HS-5 (cell line): ENCODE measurements around the gene BCKDHB.

Experiments used
- DNase-seq: peaks from one replicate; pipeline ENCODE4 v3.0.0-alpha.2; 2012; ENCODE audit warnings: low read depth

The BCKDHB gene

DNA sequence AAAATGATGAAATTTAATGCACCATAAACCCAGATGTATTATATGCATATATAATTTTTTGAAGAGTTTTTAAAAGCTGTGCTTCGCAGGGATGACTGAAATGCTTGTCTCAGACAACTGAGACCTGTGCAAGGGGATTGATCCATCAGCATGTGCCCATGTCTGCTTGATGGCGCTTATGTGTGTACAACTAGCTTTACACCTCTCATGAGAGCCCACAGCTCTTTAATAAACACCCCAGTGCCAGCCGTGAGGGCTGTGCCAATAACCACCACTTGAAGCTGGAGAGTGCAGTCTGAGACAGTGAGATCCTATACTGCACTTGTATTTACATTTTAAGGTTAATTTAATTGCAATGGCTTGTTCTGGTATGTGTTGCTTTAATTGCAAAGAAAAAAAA is 225.5 kb downstream of the BCKDHB start:
- no peak for DNase-seq

DNA sequence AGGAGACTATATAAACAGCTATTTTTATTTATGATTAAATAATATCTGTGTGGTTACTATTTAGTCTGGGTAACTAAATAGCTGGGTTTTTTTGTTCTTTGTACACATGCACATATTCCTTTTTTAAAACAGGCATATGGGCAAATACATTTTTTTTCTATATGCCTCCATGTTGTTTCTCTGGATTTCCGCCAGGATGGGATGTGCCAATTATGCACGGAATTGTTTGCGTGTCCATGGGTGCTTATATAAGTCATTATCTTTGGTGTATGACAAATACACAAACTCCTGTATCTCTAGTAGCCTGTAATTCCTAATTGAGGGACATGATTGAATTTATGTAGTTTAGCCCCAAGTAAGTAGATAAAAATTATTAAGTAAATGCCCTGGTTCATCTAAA is 226.9 kb downstream of the BCKDHB start:
- no peak for DNase-seq

DNA sequence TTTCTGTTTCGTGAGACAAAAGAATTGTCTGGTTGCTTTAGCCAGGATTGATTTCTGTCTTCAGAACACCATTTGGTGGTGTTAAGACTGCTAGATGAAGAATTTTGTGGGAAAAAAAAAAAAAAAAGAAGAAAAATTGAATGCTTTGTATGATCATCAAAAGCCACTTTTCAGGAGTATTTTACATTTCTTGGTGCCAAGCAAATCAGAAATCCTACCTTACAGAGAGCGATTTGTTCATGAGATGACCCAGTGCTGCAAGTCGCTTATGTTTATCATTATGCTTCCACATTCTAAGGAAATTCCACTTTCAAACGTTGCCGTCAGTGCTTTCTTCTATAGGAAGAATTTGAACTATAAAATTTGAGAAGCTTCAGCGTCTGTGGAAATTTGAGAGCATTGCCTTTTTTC is 228.7 kb downstream of the BCKDHB start:
- DNase-seq, result no peak

DNA sequence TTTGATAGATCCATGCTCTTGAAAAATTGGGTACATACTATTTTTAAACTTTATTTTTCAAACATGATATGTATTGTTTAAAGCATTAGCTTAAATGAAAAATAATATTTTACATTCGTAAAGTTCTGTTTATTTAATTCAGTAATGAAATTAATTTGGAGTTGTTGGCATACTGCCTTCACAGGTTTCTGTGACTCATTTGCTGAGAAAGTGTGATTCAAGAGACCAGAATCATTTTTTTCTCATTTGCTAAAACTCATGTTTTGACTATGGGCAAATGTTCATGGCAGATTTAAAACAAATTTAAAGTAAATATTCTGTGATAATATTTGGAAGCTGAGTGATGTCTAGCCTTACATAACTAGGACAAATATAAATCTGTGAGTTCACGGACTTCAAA is 230.4 kb downstream of the BCKDHB start:
- no peak for DNase-seq

DNA sequence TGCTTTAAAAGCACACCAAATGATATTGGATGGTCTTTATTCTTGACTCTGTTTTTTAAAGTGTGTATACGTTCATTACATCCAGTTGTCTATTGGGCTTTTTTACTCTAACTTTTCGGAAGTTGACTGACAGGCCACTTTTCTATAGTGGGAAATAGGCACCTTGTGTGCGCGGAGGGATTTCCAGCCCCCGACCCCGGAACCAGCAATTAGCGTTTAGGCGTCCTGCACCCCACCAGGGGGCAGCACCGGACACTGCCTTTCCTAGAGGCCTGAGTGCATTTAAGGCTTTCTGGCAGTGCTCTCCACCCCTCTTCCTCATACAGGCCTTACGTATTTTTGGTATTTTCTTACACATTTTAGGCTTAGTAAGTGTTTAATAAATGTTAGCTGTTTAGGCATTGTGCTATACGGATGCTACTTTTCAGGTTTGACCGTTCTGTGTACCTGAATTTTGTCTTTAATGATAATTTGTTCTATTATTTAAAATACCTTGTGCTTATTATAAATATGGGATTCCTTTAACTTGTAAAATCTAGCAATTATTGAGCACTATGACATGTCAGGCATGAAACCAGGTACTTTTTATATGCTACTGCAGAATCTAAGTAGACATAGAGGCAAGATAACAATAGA is 231.8 kb downstream of the BCKDHB start:
- DNase-seq, result no peak

DNA sequence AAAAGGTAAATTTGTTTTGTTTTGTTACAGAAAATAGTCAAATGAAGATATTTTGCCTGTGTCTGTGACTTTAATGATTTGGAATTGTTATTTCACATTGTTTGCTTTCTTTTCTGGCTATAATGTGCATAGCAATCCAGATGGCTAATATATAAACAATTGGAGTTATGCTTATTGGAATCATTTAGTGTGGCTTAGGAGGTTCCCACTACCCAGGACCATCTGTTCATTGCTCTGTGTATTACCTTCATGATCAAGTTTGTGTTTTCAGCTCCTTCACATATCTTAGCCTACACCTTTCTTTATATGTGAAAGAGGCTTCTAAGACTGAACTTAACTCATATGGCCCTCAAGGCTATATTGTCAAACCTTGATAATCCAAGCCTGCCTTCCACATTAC is 232.9 kb downstream of the BCKDHB start:
- no peak for DNase-seq

DNA sequence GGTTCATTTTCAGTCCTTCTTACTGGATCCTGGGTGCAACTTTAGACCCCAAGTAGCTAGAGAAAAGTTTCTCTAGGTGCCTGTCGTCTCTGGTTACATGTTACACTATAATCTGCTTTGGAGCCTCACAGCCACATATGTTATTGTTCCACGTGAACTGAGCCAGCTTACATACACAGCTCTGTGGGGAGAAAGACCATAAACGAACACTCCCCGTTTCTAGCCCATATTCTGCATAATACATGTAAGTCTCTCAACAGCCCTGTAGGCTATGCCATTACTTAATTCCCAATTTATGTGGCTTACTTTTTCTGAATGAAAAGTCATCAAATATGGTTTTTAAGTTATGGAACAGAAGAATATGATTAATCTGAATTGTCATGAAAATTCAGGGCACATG is 233.8 kb downstream of the BCKDHB start:
- no peak for DNase-seq

DNA sequence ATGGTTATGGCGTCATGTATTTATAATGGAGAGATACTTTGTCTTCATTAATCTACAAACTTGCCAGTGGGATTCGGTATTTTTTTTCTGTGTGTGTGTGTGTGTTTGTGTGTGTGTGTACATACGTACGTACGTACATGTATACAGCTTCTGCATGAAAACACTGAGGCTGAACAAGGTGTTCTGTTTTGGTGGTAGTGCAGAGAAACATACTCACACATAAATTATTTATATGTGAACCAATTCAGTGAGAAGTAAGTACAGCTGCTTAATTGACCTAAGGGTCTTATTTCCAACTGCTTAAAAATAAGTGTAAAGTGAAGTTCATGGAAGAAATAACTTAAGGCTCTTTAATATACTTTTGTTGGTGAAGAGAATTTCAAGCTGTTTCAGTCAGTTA is 234.2 kb downstream of the BCKDHB start:
- DNase-seq, result no peak

DNA sequence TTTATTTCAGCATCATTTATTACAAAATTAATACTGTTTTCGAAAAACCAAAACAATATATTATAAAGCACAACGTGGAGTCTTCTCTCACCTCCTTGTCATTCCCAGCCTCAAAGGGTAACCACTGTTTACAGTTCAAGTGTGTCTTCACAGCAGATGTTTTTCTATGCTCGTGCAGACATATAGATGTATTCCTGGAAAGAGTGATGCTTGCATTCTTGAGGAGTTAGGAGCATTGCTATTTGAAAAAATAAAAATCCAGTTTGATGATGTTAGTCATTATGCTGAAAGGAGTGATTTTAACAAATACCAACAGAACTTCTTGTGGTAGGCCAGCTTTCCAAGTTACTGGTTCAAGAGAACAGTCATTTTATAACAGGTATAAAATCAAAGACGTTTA is 234.9 kb downstream of the BCKDHB start:
- no peak for DNase-seq

DNA sequence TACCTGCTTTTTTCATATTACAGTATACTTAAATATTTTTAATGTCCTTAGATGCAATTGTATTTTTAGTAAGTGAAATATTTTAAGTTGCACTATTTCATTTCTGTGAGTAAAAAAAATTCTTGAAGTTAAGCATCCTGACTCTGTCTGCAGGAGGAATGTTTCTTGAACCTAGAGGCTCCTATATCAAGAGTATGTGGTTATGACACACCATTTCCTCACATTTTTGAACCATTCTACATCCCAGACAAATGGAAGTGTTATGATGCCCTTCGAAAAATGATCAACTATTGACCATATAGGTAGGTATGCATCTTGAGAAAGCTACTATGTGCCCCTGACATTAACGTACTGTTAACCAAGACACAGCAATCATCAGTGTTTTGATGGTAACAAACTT is 237.0 kb downstream of the BCKDHB start:
- DNase-seq, result no peak

DNA sequence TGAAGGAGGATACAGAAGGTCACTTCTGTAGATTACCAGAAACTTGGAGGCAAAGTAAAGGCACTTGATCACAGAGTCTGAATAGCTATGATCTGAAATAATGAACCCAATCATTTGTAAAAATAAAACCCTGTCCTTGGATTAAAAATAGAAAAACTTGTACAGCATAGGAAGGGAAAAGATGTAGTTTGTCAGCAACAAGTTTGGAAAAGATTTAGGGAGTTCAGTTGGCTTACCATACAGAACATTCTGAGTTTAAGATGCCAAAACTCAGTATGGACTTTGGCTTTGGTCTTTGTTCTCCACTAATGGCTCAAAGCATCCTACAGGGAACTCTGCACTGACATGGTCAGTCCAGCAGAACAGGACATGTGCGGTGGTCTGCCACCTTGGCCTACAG is 240.6 kb downstream of the BCKDHB start:
- no peak for DNase-seq

DNA sequence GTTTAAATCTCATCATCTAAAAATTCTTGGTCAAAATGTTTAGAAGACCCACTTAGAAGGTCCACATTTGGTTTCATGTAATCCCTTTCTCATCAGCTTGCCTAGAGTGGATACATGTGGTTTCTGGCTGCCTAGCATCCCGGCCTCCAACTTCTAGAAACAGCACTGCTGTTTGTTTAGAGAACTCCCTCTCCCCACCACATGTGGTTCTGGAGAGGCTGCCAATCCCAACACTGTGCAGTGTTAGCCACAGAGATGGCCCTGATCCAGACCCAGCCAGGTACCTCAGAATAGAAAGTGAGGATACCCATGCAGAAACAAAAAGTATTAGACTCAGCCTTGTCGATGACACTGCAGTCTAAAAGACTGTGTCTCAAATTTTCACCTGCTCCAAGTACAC is 241.8 kb downstream of the BCKDHB start:
- DNase-seq, result no peak

DNA sequence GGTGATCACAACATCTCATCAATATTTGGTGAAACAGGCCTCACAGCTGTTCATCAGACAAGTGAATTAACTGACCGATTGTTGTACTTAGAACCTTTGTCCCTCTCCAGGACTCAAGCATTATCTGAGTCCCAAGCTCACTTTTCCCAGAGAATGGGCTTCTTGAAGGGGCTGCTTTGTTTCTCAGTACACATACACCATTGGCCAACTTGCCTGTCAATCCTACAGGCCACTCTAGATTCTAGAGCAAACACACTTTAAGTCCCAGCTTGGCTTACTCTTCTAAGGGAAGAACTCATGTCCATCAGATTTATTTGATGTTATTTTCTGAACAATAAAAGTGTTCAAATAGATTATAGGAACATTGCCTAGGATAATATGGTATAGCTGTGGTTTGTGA is 249.5 kb downstream of the BCKDHB start:
- no peak for DNase-seq

DNA sequence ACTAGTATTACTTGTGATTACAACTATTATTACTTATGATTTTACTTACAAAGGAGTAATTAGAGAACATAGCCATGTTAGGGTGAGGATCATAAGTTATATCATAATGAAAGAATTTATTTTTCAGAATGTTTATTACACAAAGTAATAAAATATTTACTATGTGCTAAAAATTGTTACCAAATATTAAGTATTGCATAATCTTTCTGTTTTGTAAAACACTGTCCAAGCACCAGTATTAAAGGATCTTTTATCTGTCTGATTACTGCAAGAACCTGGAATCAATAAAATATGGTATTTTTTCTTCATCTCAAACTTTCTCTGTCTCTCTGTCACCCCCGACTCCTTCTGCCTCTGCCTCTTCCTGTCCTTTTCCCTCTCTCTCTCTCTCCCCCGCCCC is 250.1 kb downstream of the BCKDHB start:
- no peak for DNase-seq

DNA sequence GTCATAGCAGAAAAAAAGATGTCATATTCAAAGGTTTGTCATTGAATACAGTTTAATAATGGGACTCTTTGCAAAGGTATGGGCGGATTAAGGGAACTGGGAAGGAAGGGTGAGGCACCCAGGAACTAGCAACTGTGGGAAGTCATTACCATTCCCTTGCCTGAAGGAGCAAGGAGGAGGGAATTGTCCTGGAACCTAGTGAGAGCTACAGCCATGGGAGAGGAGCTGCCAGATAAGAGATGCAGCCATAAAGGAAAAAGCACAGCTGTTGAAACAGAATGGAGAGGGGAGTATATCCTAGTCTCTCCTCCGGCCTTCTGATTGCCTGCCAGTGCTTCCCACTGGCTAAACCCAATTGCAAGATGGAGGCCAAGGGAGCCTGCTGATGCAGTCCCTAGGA is 250.6 kb downstream of the BCKDHB start:
- DNase-seq, result no peak

DNA sequence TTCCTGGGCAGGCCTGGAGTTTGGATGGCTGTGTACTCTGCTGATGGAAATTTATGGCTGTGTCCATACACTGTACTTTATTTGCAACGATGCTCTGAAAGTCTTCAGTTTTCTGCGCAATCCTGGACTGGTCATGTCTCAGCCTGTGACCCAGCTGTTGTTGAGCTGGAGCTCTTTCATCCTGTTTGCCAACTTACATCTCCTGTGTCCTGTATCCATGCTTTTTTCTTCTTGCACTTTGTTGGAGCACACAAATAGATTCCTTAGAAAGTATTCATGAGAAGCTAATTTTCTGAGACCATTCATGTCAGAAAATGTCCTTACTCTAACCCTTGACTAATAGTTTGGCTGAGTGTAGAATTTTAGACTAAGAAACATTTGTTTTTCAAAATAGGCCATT is 251.2 kb downstream of the BCKDHB start:
- no peak for DNase-seq

DNA sequence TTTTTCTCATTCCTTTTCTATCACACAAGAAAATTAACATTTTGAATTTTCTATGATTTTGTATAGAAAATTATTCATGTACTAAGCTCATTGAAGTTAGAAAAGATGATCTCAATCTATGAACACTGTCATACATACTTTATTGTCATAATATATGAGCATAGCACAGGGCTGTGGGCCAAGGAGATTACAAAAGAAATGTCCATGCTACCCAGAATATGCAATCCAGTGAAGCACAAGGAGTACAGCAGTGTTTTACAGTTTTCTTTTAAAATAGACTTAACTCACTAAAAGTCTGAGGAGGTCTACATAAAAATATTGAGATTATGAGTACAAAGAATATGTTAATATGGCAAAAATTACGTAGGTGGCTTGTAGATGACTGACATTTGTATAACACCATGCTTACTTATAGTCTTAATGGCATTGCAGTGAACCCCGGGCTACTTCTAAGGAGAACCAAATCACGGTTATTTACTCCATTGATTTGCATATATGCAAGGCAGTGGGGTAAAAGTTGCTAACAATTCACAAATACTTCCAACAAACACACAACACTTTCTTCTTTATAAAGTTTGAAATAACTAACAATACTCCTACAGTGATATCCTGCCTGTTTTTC is 257.1 kb downstream of the BCKDHB start:
- DNase-seq, result no peak

DNA sequence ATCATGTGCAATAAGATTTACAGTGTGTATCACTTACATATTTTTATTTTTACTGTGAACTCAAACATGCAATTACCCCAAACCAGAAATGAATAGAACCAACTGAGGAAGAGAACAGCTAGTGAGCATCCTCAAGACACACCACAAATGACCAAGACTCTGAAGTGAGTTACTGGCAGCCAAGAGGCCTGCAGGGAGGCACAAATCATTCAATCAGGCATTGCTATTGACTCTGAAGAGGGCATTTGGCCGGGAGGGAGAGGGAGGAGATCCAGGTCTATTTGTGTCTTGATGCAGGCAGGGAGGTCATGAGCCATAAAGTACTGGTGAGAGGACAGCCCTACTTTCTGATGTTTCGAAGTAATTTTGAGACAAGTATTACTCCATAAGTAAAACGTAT is 257.7 kb downstream of the BCKDHB start:
- no peak for DNase-seq

DNA sequence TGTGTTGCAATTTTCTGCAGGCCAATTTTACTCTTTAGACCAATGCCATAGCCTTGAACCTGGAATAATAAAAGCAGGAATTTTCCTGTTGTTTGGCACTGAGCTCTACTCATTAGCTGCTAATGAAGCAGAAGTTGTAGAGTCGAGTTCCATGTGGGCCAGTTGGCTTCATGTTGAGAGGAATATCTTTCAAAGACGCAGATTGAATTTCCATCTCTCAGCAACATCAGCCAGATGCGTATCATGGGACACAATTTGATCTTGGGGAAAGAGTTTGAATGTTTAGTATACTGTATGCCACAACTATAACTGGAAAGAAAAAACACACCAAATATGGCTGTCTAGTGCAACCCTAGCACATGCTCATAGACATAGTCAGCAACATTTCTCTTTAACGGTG is 259.6 kb downstream of the BCKDHB start:
- DNase-seq, result no peak

DNA sequence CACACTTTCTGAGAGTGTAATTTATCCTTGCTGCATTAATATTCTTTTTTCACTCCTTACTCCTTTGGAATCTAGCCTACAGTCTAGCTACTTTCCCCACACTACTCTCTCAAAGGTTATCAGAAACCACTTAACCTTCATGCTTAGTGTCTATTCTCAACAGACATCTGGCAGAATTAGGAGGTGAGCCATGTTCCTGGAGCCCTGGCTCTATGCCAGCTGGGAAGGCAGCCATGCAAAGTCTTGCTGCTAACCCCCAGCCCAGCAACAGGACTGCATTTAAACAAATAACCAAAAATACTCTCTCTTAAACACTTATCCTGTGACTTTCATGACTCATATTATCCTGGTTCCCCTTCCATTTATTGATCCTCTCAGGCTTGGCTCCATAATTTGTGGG is 260.2 kb downstream of the BCKDHB start:
- DNase-seq, result no peak

DNA sequence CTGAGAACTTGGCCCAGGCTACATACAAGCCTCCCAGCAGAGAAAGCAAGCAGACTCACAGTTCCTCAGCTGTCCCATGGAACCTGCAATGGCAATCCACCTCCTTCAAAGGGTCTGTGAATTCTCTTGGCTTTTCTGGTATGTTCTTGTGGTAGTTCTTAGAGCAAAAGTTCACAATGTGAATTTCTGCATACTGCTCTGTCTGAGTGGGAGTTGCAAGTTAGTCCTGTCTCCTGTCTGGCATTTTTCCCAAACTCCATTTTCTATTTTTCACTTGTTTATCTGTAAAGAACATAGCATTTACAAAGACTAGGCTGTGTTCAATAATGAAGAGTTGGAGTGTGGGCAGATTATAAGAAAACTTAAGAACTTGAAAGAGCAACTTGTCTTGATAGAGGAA is 269.9 kb downstream of the BCKDHB start:
- no peak for DNase-seq

DNA sequence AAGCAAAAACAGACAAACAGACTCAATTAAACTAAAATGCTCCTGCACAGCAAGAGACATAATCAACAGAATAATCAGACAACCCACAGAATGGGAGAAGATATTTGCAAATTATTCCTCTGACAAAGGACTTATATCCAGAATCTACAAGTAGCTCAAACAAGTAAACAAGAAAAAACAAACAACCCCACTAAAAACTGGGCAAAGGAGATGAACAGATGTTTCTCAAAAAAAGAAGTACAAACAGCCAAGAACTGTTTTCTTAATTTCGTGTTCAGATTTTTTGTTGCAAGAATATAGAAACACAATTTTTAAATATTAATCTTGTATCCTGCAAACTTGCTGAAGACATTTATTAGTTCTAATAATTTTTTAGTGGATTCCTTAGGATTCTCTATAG is 274.1 kb downstream of the BCKDHB start:
- no peak for DNase-seq

DNA sequence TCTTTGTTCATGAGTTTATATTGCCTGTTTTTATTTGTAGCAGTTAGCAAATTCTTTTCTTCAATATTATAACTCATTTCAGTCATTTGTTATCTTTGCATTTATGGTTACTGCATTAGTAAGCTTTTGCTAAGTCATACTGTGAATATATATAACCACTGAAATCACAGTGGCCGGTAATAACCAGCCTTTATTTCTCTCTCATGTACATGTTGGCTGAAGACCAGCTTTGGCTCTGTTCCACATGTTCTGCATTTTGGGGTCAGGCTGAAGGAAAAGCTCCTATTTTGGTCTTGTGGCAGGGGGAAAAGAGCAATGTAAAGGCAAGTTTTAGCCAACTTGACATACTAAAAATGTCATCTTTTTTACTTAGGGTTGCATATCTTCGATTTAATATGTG is 276.3 kb downstream of the BCKDHB start:
- DNase-seq, result no peak

DNA sequence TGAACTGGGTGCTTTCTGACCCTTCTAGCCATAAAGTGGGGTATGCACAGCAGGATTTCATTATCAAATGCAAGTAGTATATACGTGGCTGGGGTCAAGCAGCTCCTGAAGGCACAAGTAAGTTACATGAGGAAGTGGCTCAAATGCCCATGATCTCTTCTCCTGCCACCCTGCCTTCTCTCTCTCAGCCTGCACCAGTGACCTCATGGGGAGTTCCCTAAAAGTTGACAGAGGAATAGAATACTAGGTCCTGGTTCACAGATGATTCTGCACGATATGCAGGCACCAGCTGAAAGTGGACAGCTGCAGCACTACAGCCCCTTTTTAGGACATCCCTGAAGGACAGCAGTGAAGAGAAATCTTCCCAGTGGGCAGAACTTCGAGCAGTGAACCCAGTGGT is 282.0 kb downstream of the BCKDHB start:
- no peak for DNase-seq
